Measurements from ENCODE around the gene C1orf21.

C1orf21 gene

GRCh38 chr1:184418652-184419349 lies 32.0 kb downstream of the C1orf21 start:
- no peak for TF ChIP-seq CTCF (IDR thresholded peaks at IDR 0.05; ENCODE audit: insufficient read depth, low read depth, low read length, missing control alignments)
- H3K4me3 ChIP-seq (ENCODE audit: low read length) = no peak overlapping the region
- DNase-seq (ENCODE audit: low read depth) = peak; percentile 7

GRCh38 chr1:184419350-184420161 lies 32.7 kb downstream of the C1orf21 start:
- H3K4me3 ChIP-seq (ENCODE audit: low read length) = no peak overlapping the region
- DNase-seq (ENCODE audit: low read depth) = peak; percentile 88

GRCh38 chr1:184422490-184423233 lies 35.8 kb downstream of the C1orf21 start:
- TF ChIP-seq CTCF (IDR thresholded peaks at IDR 0.05; ENCODE audit: insufficient read depth, low read depth, low read length, missing control alignments) = no peak
- peak; percentile 20 for DNase-seq (ENCODE audit: low read depth)
- no peak overlapping the region for H3K4me3 ChIP-seq (ENCODE audit: low read length)

More at GRCh38 chr1:184419350-184420161, 32.7 kb downstream of the C1orf21 start:
- no peak for TF ChIP-seq CTCF (IDR thresholded peaks at IDR 0.05; ENCODE audit: insufficient read depth, low read depth, low read length, missing control alignments)

- H3K4me3 ChIP-seq (ENCODE audit: low read length) = no peak overlapping the region
- TF ChIP-seq CTCF (IDR thresholded peaks at IDR 0.05; ENCODE audit: insufficient read depth, low read depth, low read length, missing control alignments) = no peak
- no peak for DNase-seq (ENCODE audit: low read depth)
These were observed 36.8 kb downstream of the C1orf21 start for GRCh38 chr1:184423649-184424048.

GRCh38 chr1:184424157-184424556 lies 37.3 kb downstream of the C1orf21 start:
- H3K4me3 ChIP-seq (ENCODE audit: low read length) = no peak overlapping the region
- peak; percentile 88 for DNase-seq (ENCODE audit: low read depth)
- no peak for TF ChIP-seq CTCF (IDR thresholded peaks at IDR 0.05; ENCODE audit: insufficient read depth, low read depth, low read length, missing control alignments)

GRCh38 chr1:184424945-184425344 lies 38.1 kb downstream of the C1orf21 start:
- peak; percentile 37 for DNase-seq (ENCODE audit: low read depth)
- TF ChIP-seq CTCF (IDR thresholded peaks at IDR 0.05; ENCODE audit: insufficient read depth, low read depth, low read length, missing control alignments) = no peak
- no peak overlapping the region for H3K4me3 ChIP-seq (ENCODE audit: low read length)
